ENCODE measurements around the gene HFE.

HFE gene

GRCh38 chr6:26109772-26110171 lies 22.5 kb downstream of the HFE start:
- no peaks in the 10 kb centered on the region for H4K20me1 ChIP-seq (ENCODE audit: insufficient read depth, low read length)
- no peak overlapping the region for H3K4me2 ChIP-seq (ENCODE audit: low read depth, low read length)
- H3K9me2 ChIP-seq (replicated peaks; ENCODE audit: insufficient read depth, low read length), result no peaks in the 10 kb centered on the region
- H3K4me3 ChIP-seq (ENCODE audit: low read length), result no peak overlapping the region
- DNase-seq, result no peak
- H3F3A ChIP-seq (ENCODE audit: insufficient read depth, low read length), result peaks cover under 1% of the 10 kb centered on the region
- H2AFZ ChIP-seq (ENCODE audit: low read length), result no peak overlapping the region
- no peak overlapping the region for H3K27ac ChIP-seq (ENCODE audit: low read length)
- H3K4me1 ChIP-seq (ENCODE audit: low read length), result no peaks in the 10 kb centered on the region
- TF ChIP-seq EZH2phosphoT487 (IDR thresholded peaks at IDR 0.05; ENCODE audit: low read length), result no peak
- no peak for TF ChIP-seq EZH2 (optimal IDR thresholded peaks at IDR 0.05; ENCODE audit: low read depth, low read length)
- TF ChIP-seq CTCF (IDR thresholded peaks at IDR 0.05; ENCODE audit: low read length), result no peak
- H3K79me2 ChIP-seq (ENCODE audit: low read length), result no peaks in the 10 kb centered on the region
- H3K9me3 ChIP-seq (replicated peaks; ENCODE audit: insufficient read depth, low read length), result no peaks in the 10 kb centered on the region
- H3K27me3 ChIP-seq (replicated peaks; ENCODE audit: insufficient read depth, low read length), result no peaks in the 10 kb centered on the region
- H3K36me3 ChIP-seq (replicated peaks; ENCODE audit: insufficient read depth, low read length), result no peaks in the 10 kb centered on the region
- no peak overlapping the region for H3K9ac ChIP-seq (ENCODE audit: low read length)

GRCh38 chr6:26113570-26113969 lies 26.3 kb downstream of the HFE start:
- Histone ChIP-seq H3K27me3 (replicated peaks; ENCODE audit: insufficient read depth, low read length) (no peaks in the 10 kb centered on the region), H3K9me2 (replicated peaks; ENCODE audit: insufficient read depth, low read length) (no peaks in the 10 kb centered on the region), H3K4me2 (ENCODE audit: low read depth, low read length) (no peak overlapping the region), H3K9ac (ENCODE audit: low read length) (no peak overlapping the region), H3K4me3 (ENCODE audit: low read length) (no peak overlapping the region), H3K27ac (ENCODE audit: low read length) (no peak overlapping the region), H3K36me3 (replicated peaks; ENCODE audit: insufficient read depth, low read length) (no peaks in the 10 kb centered on the region), H3K79me2 (ENCODE audit: low read length) (no peaks in the 10 kb centered on the region), H2AFZ (ENCODE audit: low read length) (no peak overlapping the region), H3K9me3 (replicated peaks; ENCODE audit: insufficient read depth, low read length) (no peaks in the 10 kb centered on the region), H4K20me1 (ENCODE audit: insufficient read depth, low read length) (no peaks in the 10 kb centered on the region), H3F3A (ENCODE audit: insufficient read depth, low read length) (no peaks in the 10 kb centered on the region), H3K4me1 (ENCODE audit: low read length) (no peaks in the 10 kb centered on the region)
- TF ChIP-seq CTCF (IDR thresholded peaks at IDR 0.05; ENCODE audit: low read length) (no peak), EZH2phosphoT487 (IDR thresholded peaks at IDR 0.05; ENCODE audit: low read length) (no peak), EZH2 (optimal IDR thresholded peaks at IDR 0.05; ENCODE audit: low read depth, low read length) (no peak)
- DNase-seq, result no peak

- no peak overlapping the region for H3K9ac ChIP-seq (ENCODE audit: low read length)
- no peak overlapping the region for H3K4me3 ChIP-seq (ENCODE audit: low read length)
Observed at GRCh38 chr6:26115226-26115625, 28.0 kb downstream of the HFE start.

More at GRCh38 chr6:26115226-26115625, 28.0 kb downstream of the HFE start:
- Histone ChIP-seq H4K20me1 (ENCODE audit: insufficient read depth, low read length) (no peaks in the 10 kb centered on the region), H3K4me2 (ENCODE audit: low read depth, low read length) (no peak overlapping the region), H3K9me2 (replicated peaks; ENCODE audit: insufficient read depth, low read length) (no peaks in the 10 kb centered on the region), H3F3A (ENCODE audit: insufficient read depth, low read length) (no peaks in the 10 kb centered on the region), H3K27ac (ENCODE audit: low read length) (no peak overlapping the region), H3K4me1 (ENCODE audit: low read length) (no peaks in the 10 kb centered on the region), H3K36me3 (replicated peaks; ENCODE audit: insufficient read depth, low read length) (no peaks in the 10 kb centered on the region), H3K27me3 (replicated peaks; ENCODE audit: insufficient read depth, low read length) (no peaks in the 10 kb centered on the region), H2AFZ (ENCODE audit: low read length) (no peak overlapping the region), H3K79me2 (ENCODE audit: low read length) (no peaks in the 10 kb centered on the region), H3K9me3 (replicated peaks; ENCODE audit: insufficient read depth, low read length) (no peaks in the 10 kb centered on the region)
- no peak for DNase-seq
- TF ChIP-seq CTCF (IDR thresholded peaks at IDR 0.05; ENCODE audit: low read length) (no peak), EZH2 (optimal IDR thresholded peaks at IDR 0.05; ENCODE audit: low read depth, low read length) (no peak), EZH2phosphoT487 (IDR thresholded peaks at IDR 0.05; ENCODE audit: low read length) (no peak)
